ENCODE measurements around the gene TOPBP1.

GRCh38 chr3:133574260-133574881 lies 87.4 kb downstream of the TOPBP1 start:
- TF ChIP-seq CTCF (IDR thresholded peaks at IDR 0.05): no peak
- peak; percentile 63 to 88 for TF ChIP-seq POLR2A (IDR thresholded peaks at IDR 0.05)
